MM.1S (cell line): Measurements from ENCODE around the gene IL1R2.

Experiments
- DNase-seq: peaks from one replicate; pipeline ENCODE4 v3.0.0-alpha.2; 2015
- H2AFZ ChIP-seq: fragments of 300-600 bp; sonication (generic); 2 replicates; pipeline ENCODE4 v1.6.0; 2016; ENCODE audit warnings: antibody characterized with exemption, low read length
- H3F3A ChIP-seq: fragments of 300-600 bp; sonication (generic); 2 replicates; pipeline ENCODE4 v1.6.1; 2016; ENCODE audit warnings: mild to moderate bottlenecking, antibody characterized with exemption, low read length, moderate library complexity, mixed read lengths; ENCODE audit not compliant: insufficient read depth
- H3K27ac ChIP-seq: fragments of 300-600 bp; sonication (generic); 2 replicates; pipeline ENCODE4 v1.5.1; 2016; ENCODE audit warnings: mild to moderate bottlenecking, low read length
- H3K27me3 ChIP-seq: fragments of 300-600 bp; sonication (generic); replicated peaks from 2 replicates; pipeline ENCODE4 v1.6.0; 2016; ENCODE audit warnings: low read length; ENCODE audit not compliant: insufficient read depth
- H3K36me3 ChIP-seq: fragments of 300-600 bp; sonication (generic); replicated peaks from 2 replicates; pipeline ENCODE4 v1.6.1; 2016; ENCODE audit warnings: mild to moderate bottlenecking, low read length, mixed read lengths; ENCODE audit not compliant: insufficient read depth
- H3K4me1 ChIP-seq: fragments of 300-600 bp; sonication (generic); 2 replicates; pipeline ENCODE4 v1.6.1; 2016; ENCODE audit warnings: low read length, mixed read lengths
- H3K4me2 ChIP-seq: fragments of 300-600 bp; sonication (generic); 2 replicates; pipeline ENCODE4 v1.6.0; 2016; ENCODE audit warnings: low read depth, low read length
- H3K4me3 ChIP-seq: fragments of 300-600 bp; sonication (generic); 2 replicates; pipeline ENCODE4 v1.5.1; 2016; ENCODE audit warnings: low read length, mixed read lengths
- H3K79me2 ChIP-seq: fragments of 300-600 bp; sonication (generic); 2 replicates; pipeline ENCODE4 v1.6.1; 2016; ENCODE audit warnings: mixed run types, low read length, mixed read lengths
- H3K9ac ChIP-seq: fragments of 300-600 bp; sonication (generic); 2 replicates; pipeline ENCODE4 v1.6.1; 2016; ENCODE audit warnings: low read length, mixed read lengths
- H3K9me2 ChIP-seq: fragments of 300-600 bp; sonication (generic); replicated peaks from 2 replicates; pipeline ENCODE4 v1.6.1; 2016; ENCODE audit warnings: mild to moderate bottlenecking, low read length, mixed read lengths; ENCODE audit not compliant: insufficient read depth
- H3K9me3 ChIP-seq: fragments of 300-600 bp; sonication (generic); replicated peaks from 2 replicates; pipeline ENCODE4 v1.6.1; 2016; ENCODE audit warnings: mild to moderate bottlenecking, low read length, mixed read lengths; ENCODE audit not compliant: insufficient read depth
- H4K20me1 ChIP-seq: fragments of 300-600 bp; sonication (generic); 2 replicates; pipeline ENCODE4 v1.6.1; 2016; ENCODE audit warnings: mild to moderate bottlenecking, low read length, moderate library complexity, mixed read lengths; ENCODE audit not compliant: insufficient read depth
- CTCF ChIP-seq: fragments of 300-600 bp; sonication (generic); IDR thresholded peaks from 2 replicates; pipeline ENCODE4 v1.5.1; 2016; ENCODE audit warnings: antibody characterized with exemption, low read length, mixed read lengths
- EZH2 ChIP-seq: fragments of 300-600 bp; sonication (generic); optimal IDR thresholded peaks from 2 replicates; pipeline ENCODE3; 2017; ENCODE audit warnings: low read depth, mild to moderate bottlenecking, antibody characterized with exemption, low read length, mixed read lengths
- EZH2phosphoT487 ChIP-seq: fragments of 300-600 bp; sonication (generic); IDR thresholded peaks from 2 replicates; pipeline ENCODE4 v1.6.1; 2018; ENCODE audit warnings: antibody characterized with exemption, low read length

IL1R2 gene

GRCh38 chr2:102075479-102075878, 83.7 kb downstream of the IL1R2 start:
- no peak for TF ChIP-seq CTCF
- TF ChIP-seq EZH2phosphoT487: no peak
- no peak for TF ChIP-seq EZH2
- H3K9me2 ChIP-seq: no peaks in the 10 kb centered on the region

GRCh38 chr2:102076512-102076911, 84.8 kb downstream of the IL1R2 start:
- no peaks in the 10 kb centered on the region for H3K36me3 ChIP-seq
- TF ChIP-seq EZH2 (no peak), EZH2phosphoT487 (no peak), CTCF (no peak)

More at GRCh38 chr2:102075479-102075878, 83.7 kb downstream of the IL1R2 start:
- Histone ChIP-seq H3F3A (no peaks in the 10 kb centered on the region), H3K9me3 (no peaks in the 10 kb centered on the region), H3K27ac (no peak overlapping the region), H3K27me3 (no peaks in the 10 kb centered on the region), H3K4me1 (no peaks in the 10 kb centered on the region), H3K79me2 (no peaks in the 10 kb centered on the region), H4K20me1 (no peaks in the 10 kb centered on the region), H3K4me3 (no peak overlapping the region), H2AFZ (no peak overlapping the region), H3K36me3 (no peaks in the 10 kb centered on the region), H3K9ac (no peak overlapping the region), H3K4me2 (no peak overlapping the region)
- no peak for DNase-seq

More at GRCh38 chr2:102076512-102076911, 84.8 kb downstream of the IL1R2 start:
- Histone ChIP-seq H3K4me2 (no peak overlapping the region), H2AFZ (no peak overlapping the region), H3F3A (no peaks in the 10 kb centered on the region), H4K20me1 (no peaks in the 10 kb centered on the region), H3K79me2 (no peaks in the 10 kb centered on the region), H3K9me3 (no peaks in the 10 kb centered on the region), H3K27ac (no peak overlapping the region), H3K9me2 (no peaks in the 10 kb centered on the region), H3K4me1 (no peaks in the 10 kb centered on the region), H3K4me3 (no peak overlapping the region), H3K9ac (no peak overlapping the region), H3K27me3 (no peaks in the 10 kb centered on the region)
- DNase-seq: no peak
